ENCODE data around the gene GLDN. TPM values are rescaled to one million over a fixed set of nuclear protein-coding genes. Genes with fewer than 3 reads are reported as not detected.

Gene GLDN
- total RNA-seq, 1 experiment from 2014 or later = 1.3 TPM

- no peak overlapping the region for H4K5ac ChIP-seq (ENCODE audit: insufficient read length, low read depth, low read length)
- no peak overlapping the region for H2AK5ac ChIP-seq (ENCODE audit: insufficient read length, low read length)
- H3K79me1 ChIP-seq (ENCODE audit: insufficient read depth, low read depth, low read length, poor library complexity, severe bottlenecking) = no peaks in the 10 kb centered on the region
- H2BK5ac ChIP-seq (ENCODE audit: insufficient read length, low read length) = no peak overlapping the region
- H3K9me3 Mint-ChIP-seq = no peaks in the 10 kb centered on the region
- no peak overlapping the region for H3K4me2 ChIP-seq (ENCODE audit: insufficient read depth, insufficient read length, low read length)
- no peak overlapping the region for H2BK15ac ChIP-seq (ENCODE audit: low read depth, low read length)
- no peaks in the 10 kb centered on the region for H3K4me1 ChIP-seq (ENCODE audit: insufficient read depth, low read length)
- H3K23me2 ChIP-seq (ENCODE audit: insufficient read length, low read depth, low read length, poor library complexity, severe bottlenecking) = no peaks in the 10 kb centered on the region
- H3T11ph ChIP-seq (ENCODE audit: low read length) = no peak overlapping the region
- no peak overlapping the region for H4K8ac ChIP-seq (replicated peaks; ENCODE audit: insufficient read length, low read depth, low read length)
- no peak overlapping the region for H3K56ac ChIP-seq (ENCODE audit: insufficient read length, low read depth, low read length)
- no peaks in the 10 kb centered on the region for H4K20me1 ChIP-seq (ENCODE audit: control insufficient read depth, insufficient read depth, insufficient read length)
- no peak overlapping the region for H3K23ac ChIP-seq (ENCODE audit: insufficient read length, low read depth, low read length)
- H3K9ac ChIP-seq (ENCODE audit: extremely low read depth, insufficient read length, low read length) = no peak overlapping the region
- H3K36me3 Mint-ChIP-seq (ENCODE audit: insufficient read depth in 1 of 3, low read depth in 3 of 3) = no peaks in the 10 kb centered on the region
- no peak overlapping the region for H3K4ac ChIP-seq (ENCODE audit: low read depth, low read length)
- TF ChIP-seq, protein P1, sequence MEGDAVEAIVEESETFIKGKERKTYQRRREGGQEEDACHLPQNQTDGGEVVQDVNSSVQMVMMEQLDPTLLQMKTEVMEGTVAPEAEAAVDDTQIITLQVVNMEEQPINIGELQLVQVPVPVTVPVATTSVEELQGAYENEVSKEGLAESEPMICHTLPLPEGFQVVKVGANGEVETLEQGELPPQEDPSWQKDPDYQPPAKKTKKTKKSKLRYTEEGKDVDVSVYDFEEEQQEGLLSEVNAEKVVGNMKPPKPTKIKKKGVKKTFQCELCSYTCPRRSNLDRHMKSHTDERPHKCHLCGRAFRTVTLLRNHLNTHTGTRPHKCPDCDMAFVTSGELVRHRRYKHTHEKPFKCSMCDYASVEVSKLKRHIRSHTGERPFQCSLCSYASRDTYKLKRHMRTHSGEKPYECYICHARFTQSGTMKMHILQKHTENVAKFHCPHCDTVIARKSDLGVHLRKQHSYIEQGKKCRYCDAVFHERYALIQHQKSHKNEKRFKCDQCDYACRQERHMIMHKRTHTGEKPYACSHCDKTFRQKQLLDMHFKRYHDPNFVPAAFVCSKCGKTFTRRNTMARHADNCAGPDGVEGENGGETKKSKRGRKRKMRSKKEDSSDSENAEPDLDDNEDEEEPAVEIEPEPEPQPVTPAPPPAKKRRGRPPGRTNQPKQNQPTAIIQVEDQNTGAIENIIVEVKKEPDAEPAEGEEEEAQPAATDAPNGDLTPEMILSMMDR (conservative IDR thresholded peaks at IDR 0.05) = no peak
- H3K18ac ChIP-seq (ENCODE audit: insufficient read length, low read depth, low read length) = no peak overlapping the region
- no peak overlapping the region for H3K27ac Mint-ChIP-seq
- no peak overlapping the region for H4K91ac ChIP-seq (ENCODE audit: insufficient read length, low read depth, low read length)
- peaks cover 18% of the 10 kb centered on the region for H3K27me3 Mint-ChIP-seq (ENCODE audit: low read depth)
- H3K9me3 ChIP-seq (ENCODE audit: control insufficient read depth, low read depth, low read length) = no peaks in the 10 kb centered on the region
- H3K27me3 ChIP-seq (ENCODE audit: insufficient read depth, low read length) = no peaks in the 10 kb centered on the region
- peaks cover 4 to 11% of the 10 kb centered on the region in 2 experiments; a peak in 3 of 4 replicates for H3K4me1 Mint-ChIP-seq
- no peak overlapping the region for H2BK12ac ChIP-seq (ENCODE audit: insufficient read length, low read depth, low read length)
- no peak overlapping the region for H3K14ac ChIP-seq (ENCODE audit: insufficient read depth, low read length)
- H3K79me2 ChIP-seq (ENCODE audit: insufficient read depth, low read length) = no peaks in the 10 kb centered on the region
- DNase-seq = no peak
- no peak overlapping the region for H2AFZ ChIP-seq (ENCODE audit: low read length)
- H2BK120ac ChIP-seq (ENCODE audit: low read depth, low read length, poor library complexity, severe bottlenecking) = no peak overlapping the region
- H3K27ac ChIP-seq (ENCODE audit: insufficient read length, low read depth, low read length) = no peak overlapping the region
- WGBS (ENCODE audit: extremely low coverage, insufficient read length, low lambda C conversion rate) = no CpG with 5 or more reads among the region's 2 CpGs
- H3K4me3 Mint-ChIP-seq = no peak overlapping the region
- H2BK20ac ChIP-seq (ENCODE audit: low read depth, low read length, poor library complexity, severe bottlenecking) = no peak overlapping the region
Observed at GRCh38 chr15:51310064-51310463, 31.4 kb upstream of the GLDN start.
